HepG2 (cell line): ENCODE measurements around the gene ZPR1.

Experiments
- BRCA1 ChIP-seq: sonication (generic); formaldehyde crosslinking; IDR thresholded peaks from 2 replicates; pipeline ENCODE4 v1.4.0; 2020; ENCODE audit warnings: missing genetic modification reagents
- ZNF138 ChIP-seq: sonication (generic); formaldehyde crosslinking; IDR thresholded peaks from 2 replicates; pipeline ENCODE4 v1.5.0; 2020; ENCODE audit warnings: mild to moderate bottlenecking, low read depth, missing genetic modification reagents
- ZXDC ChIP-seq: sonication (generic); formaldehyde crosslinking; IDR thresholded peaks from 2 replicates; pipeline ENCODE4 v1.5.0; 2020; ENCODE audit warnings: mild to moderate bottlenecking, missing genetic modification reagents

DNA sequence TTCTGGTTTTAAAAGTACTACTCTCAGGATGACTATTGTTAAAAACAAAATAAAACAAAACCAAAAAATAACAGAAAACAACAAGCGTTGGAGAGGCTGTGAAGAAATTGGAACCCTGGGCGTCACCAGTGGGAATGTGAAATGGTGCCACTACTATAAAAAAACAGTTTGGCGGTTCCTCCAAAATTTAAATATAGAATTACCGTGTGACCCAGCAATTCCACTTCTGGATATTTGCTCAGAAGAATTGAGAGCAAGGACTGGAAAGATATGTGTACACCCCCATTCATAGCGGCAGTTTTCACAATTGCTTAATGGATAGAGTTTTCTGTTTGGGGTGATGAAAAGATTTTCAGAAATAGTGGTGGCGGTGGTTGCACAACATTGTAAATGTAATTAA lies 26.7 kb upstream of the ZPR1 start:
- TF ChIP-seq BRCA1 (CRISPR knock-in tag), result no peak
- no peak for TF ChIP-seq ZXDC (CRISPR knock-in tag)
- no peak for TF ChIP-seq ZNF138 (CRISPR knock-in tag)
